Fibroblast of skin of back (primary cell): ENCODE data around the gene IL22RA1.

ENCODE experiments used
- DNase-seq: peaks from one replicate; pipeline ENCODE4 v3.0.0-alpha.2; 2013

Gene IL22RA1

GRCh38 chr1:24167008-24167407, 24.1 kb upstream of the IL22RA1 start:
- no peak for DNase-seq

DNA sequence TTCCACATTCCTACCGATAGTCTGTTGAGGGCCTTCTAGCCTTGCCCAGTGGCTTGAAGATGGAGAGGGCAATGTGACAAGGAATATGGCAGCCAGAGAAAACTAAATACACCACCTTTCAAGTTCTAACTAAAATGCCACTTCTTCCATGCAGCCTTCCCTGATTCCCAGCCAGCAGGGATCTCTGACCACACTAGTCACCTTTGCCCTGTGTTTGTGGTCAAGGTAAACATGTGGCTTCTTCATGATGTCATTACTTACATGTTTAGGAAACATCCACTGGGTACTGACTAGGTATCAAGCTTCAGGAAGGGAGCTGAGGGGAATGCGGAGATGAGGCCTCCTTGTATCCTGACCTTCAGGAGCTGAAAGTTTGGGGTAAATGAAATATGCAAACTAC, 22.6 kb upstream of the IL22RA1 start:
- DNase-seq = no peak

GRCh38 chr1:24164004-24164403, 21.1 kb upstream of the IL22RA1 start:
- DNase-seq = no peak

DNA sequence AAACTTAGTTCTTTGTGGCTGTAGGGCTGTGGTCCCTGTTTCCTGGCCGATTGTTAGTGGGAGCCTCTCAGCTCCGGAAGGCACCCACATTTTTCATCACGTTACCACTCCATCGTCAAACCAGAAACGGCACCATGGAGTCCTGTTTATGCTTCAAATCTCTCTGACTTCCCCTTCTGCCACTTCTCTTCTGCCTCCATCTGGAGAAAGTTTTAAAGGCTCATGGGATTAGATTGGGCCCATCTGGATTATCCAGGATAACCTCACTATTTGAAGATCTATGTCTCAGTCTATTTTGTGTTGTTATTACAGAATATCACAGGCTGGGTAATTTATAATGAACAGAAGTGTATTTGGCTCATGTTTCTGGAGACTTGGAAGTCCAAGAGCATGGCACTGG, 19.3 kb upstream of the IL22RA1 start:
- no peak for DNase-seq

- DNase-seq = no peak
Measured at GRCh38 chr1:24161270-24161669, 18.3 kb upstream of the IL22RA1 start.

- no peak for DNase-seq
Measured at GRCh38 chr1:24159366-24159765, 16.4 kb upstream of the IL22RA1 start.

DNA sequence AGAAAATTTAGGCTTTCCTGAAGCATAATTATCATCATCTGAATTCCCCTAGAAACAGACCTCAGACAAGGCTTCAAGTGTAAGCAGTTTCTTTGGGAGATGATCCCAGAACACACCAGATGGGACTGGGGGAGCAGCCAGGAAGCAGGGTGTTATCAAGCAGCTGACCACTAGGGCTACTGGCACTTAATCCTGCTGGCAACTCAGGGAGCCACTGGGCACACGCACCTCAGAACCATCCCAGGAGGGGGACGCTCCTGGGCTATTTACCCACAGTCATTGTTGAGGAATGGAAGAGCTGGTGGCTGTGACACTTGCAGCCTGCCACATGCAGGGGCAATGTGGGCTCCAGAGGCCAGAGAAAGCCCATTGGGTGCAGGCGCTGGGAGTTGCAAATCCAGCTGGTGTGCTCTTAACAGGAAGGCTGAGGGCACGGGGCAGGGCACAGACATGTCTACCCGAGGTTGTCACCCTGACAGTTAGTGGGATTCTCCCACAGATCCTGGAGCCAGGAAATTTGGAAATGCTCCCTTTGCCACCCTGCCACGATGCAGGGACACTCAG, 15.1 kb upstream of the IL22RA1 start:
- DNase-seq = peak; percentile 5

DNA sequence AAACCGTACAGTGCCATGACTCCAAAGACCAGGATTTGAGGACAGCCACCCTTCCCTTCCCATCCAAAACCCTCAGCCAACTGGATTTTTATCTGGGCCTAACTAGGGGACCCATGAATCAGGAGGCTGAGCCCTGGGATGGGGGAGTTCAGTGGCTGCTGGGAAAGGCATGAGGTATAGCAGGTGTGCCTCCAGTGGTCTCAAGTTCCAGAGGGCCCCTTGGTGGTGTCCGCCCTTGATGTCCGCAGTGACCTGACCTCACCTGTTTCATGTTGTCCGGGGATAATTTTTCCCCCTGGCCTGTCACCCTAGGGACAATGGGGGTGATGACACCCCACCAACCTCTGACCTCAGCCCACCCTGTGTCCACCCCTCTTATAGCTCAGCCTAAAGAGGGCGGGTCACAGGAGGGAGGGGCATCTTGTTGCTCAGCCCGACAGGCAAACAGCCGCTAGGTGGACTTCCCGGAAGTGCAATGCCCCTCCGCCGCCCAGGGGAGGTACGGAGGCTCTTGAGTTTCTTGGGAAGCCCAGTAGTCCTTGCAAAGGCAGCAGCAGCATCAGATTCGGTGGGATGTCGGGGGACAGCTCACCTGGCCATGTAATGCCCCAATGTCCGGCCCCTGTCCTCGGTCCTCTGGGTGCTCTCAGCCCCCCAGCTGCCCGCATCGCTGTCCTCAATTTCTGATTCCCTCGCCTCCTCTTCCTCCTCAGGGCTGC, 13.8 kb upstream of the IL22RA1 start:
- DNase-seq = no peak

GRCh38 chr1:24155011-24155782, 12.3 kb upstream of the IL22RA1 start:
- no peak for DNase-seq

DNA sequence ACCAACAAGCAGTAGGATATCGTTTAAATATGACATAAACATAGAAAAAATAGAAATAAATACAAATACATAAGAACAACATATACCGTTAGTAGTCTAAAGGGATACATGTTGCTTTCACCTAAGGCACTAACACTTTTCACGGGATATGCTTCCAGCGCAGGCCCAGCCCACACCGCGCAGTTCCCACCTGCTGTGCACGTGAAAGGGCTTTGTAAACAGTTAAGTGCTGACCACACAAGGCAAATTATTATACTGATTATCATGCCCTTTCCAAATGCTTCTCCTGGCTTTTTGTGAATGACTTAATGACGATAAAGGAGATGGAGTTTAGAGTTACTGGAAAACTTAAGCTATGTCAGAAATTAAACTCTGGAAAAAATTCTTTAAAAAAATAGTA, 11.3 kb upstream of the IL22RA1 start:
- DNase-seq = no peak

- DNase-seq = no peak
Measured at GRCh38 chr1:24152631-24153494, 9.9 kb upstream of the IL22RA1 start.

- DNase-seq = no peak
Measured at GRCh38 chr1:24151175-24151533, 8.2 kb upstream of the IL22RA1 start.

DNA sequence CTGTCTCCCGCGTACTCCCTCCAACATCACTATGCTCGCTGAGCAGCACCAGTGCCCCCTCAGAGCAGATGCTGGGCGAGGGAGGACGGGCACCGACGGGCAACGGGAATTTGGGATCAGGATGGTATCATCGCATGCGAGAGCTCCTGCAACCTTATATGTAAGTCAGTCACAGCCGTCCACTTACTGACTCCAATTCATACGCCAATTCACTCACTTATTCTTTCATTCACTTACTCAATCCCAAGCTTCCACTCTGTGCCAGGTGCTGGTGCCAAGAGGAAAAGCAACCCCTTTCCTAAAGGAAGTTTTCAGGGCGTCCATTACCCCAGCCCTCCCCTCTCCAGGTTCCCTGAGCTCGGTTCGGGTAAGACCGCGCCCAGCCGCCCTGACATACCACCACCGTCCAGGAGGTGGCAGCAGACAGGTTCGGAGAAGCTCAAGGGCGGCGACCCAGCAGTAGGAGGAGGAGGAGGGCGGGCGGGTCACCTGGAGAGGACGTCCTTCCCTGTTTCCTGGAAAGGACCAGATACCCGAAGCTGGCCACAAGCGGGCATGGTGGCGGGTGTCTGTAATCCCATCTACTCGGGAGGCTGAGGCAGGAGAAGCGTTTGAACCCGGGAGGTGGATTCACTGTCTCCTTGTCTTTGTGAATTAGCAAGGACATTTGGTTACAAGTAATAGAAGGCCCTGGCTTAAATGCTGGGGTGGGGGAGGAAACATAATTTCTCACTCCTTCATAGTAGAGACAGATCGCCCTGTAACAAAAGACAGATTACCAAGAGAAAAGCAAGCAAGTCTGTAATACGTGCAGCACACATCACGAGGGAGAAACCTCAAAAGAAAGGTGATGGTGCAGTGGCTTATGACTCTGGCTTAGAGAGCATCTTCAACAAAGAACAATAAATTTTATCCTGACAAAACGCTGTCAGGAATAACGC, 7.6 kb upstream of the IL22RA1 start:
- DNase-seq = peak; percentile 69

- peak; percentile 79 for DNase-seq
Measured at GRCh38 chr1:24149866-24150233, 6.9 kb upstream of the IL22RA1 start.

- DNase-seq = no peak
Measured at GRCh38 chr1:24147816-24148215, 4.9 kb upstream of the IL22RA1 start.

GRCh38 chr1:24147194-24147593, 4.3 kb upstream of the IL22RA1 start:
- DNase-seq = no peak

- DNase-seq = no peak
Measured at GRCh38 chr1:24141311-24141997, 1.5 kb downstream of the IL22RA1 start.

DNA sequence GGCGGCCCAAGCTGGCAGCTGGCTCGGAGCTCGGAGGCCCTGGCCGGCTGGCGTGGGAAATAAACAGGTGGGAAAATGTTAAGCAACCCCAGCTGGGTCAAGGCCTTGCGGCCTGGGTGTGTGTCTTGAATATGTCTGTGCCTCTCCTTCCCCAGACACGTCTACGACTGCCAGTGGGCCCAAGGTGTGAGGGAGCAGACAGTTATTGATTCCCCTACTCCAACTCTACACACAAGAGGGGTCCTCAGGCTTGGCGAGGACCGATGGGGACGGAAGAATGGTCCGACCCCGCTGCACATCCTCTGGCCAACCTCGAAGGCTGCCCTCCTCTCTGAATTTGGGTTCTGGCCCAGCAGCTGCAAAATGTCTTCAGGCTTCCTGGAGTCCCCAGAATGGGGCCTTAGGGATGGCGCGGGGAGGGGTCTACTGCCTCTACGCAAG, 2.2 kb downstream of the IL22RA1 start:
- no peak for DNase-seq

- DNase-seq = no peak
Measured at GRCh38 chr1:24139841-24140425, 3.0 kb downstream of the IL22RA1 start.

DNA sequence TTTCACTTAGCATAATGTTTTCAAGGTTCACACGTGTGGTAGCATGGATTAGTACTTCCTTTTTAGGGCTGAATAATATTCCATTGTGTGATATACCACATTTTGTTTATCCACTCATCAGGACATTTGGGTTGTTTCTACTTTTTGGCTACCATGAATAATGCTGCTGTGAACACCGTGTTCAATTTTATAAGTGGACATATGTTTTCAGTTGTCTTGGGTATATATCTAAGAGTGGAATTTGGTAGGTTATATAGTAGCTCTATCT, 3.8 kb downstream of the IL22RA1 start:
- no peak for DNase-seq
